ENCODE results near the gene TEPSIN.

GRCh38 chr17:81246679-81247338 lies 8.0 kb upstream of the TEPSIN start:
- TF ChIP-seq CTCF (IDR thresholded peaks at IDR 0.05) = no peak
- no peak for TF ChIP-seq POLR2A (IDR thresholded peaks at IDR 0.05)

Data from esophagus squamous epithelium (tissue), 4 donors.